H1 (cell line): ENCODE data around the gene LRCH2.

ENCODE experiments used
- EZH2 ChIP-seq: fragments of 200-600 bp; sonication (generic); IDR thresholded peaks from 2 replicates; pipeline ENCODE4 v1.7.1; 2012; ENCODE audit warnings: low read depth, mild to moderate bottlenecking, moderate library complexity, low read length, inconsistent platforms; ENCODE audit not compliant: severe bottlenecking
- MAFK ChIP-seq: IDR thresholded peaks from 2 replicates; pipeline ENCODE4 v1.6.1; 2012; ENCODE audit warnings: low read depth, mild to moderate bottlenecking, improper control_type of control experiment, low read length
- POLR2AphosphoS5 ChIP-seq: IDR thresholded peaks from 2 replicates; pipeline ENCODE4 v1.6.1; 2011; ENCODE audit warnings: low read depth, low read length
- RAD21 ChIP-seq, 2 experiments: IDR thresholded peaks in 1 of 2; conservative IDR thresholded peaks in 1 of 2; 2 replicates each; pipeline ENCODE4 v1.6.1; 2011; ENCODE audit warnings: low read depth in 2 of 2, low read length in 2 of 2, improper control_type of control experiment in 1 of 2, inconsistent platforms in 1 of 2, mild to moderate bottlenecking in 1 of 2, moderate library complexity in 1 of 2

DNA sequence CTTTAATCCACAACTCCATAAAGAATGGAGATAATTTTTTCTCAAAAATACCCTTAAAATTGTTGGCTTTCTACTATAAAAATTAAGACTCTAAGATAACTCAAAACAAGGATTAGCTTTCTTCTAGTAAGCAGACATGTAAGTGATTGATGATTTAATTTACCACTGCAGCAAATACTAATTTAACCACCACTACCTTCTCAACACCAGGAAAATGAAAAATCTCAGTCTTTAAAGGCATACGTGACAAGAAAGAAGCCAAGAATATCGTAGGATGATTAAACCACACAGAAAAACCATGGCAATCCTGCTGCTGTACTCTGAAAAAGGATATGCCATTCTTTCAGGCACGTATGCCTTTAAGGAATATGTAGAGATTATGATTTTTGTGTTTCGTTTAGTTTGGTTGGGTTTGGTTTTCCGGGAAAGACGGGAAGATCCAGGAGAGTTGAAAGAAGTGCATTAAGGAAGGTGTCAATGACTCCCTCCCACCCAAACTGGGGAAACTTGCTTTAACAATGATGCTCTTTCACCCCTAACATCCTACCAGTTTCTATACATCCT, 881 bp downstream of the LRCH2 start:
- TF ChIP-seq RAD21 (IDR thresholded peaks at IDR 0.05 in 1 of 2, conservative IDR thresholded peaks at IDR 0.05 in 1 of 2; ENCODE audit: low read depth in 2 of 2, low read length in 2 of 2) = no peak
- TF ChIP-seq POLR2AphosphoS5 = no peak
- no peak for TF ChIP-seq EZH2
- TF ChIP-seq MAFK = no peak
